T47D (cell line): ENCODE results near the gene SHC1.
A peak's percentile ranks its signal among the peaks of the same experiment; 100 is the strongest.

Experiments
- DNase-seq, 2 experiments: peaks; one replicate each; pipeline versions ENCODE4 v3.0.0 to v3.0.0-alpha.2; 2011 to 2012; ENCODE audit warnings: low read depth in 1 of 2, low spot score in 1 of 2
- JUND ChIP-seq: IDR thresholded peaks from 2 replicates; pipeline ENCODE4 v1.6.1; 2012; ENCODE audit warnings: low read depth
- in situ Hi-C: cut with HindIII; loops from 2 replicates; pipeline ENCODE4 v1.10.0; 2016; ENCODE audit warnings: low sequenced_read_pairs, low pct_unique_long_range_greater_than_20kb

The SHC1 gene

DNA sequence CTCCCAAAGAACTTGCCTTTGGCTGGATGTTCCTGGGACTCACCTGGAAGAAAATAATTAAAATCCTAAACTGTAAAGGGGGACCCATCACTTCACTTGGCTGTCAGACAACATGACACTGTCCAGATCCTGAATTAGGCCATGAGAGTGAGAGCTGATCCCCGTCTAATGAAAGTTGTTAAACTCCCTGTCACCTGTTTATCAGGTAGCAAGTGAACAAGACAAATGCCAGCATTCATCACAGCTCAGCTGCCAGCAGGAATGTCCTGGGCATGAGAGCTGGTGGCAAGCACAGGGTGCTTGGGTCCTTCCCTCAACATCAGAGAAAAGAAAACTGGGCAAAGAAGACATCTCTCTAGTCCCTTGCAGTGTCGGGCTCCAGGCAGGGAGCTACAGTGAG is 57.8 kb downstream of the SHC1 start:
- DNase-seq: peak in 1 of 2 experiments; percentile 10
- TF ChIP-seq JUND: no peak
- in situ Hi-C loops: no loop called here
